ENCODE measurements around the gene MALRD1. TPM values are rescaled to one million over a fixed set of nuclear protein-coding genes. Genes with fewer than 3 reads are reported as not detected.

MALRD1 gene
- total RNA-seq, 2 experiments from 2014 or later: not detected

DNA sequence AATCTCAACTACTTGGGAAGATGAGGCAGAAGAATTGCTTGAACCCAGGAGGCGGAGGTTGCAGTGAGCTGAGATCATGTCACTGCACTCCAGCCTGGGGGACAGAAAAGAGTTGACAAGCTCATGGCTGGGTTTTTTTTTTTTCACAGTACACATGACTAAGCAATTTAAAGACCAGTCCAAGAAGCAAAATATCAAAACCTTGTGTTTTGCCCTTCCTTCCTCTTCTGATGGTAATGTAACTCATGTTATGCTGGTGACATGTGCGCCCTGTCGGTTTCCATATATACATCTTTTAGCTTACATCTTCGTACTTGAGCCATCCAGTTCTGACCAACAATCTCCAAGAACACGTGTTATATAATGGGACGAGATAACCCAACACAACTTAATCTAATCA lies 530.0 kb downstream of the MALRD1 start:
- TF ChIP-seq, protein P1, sequence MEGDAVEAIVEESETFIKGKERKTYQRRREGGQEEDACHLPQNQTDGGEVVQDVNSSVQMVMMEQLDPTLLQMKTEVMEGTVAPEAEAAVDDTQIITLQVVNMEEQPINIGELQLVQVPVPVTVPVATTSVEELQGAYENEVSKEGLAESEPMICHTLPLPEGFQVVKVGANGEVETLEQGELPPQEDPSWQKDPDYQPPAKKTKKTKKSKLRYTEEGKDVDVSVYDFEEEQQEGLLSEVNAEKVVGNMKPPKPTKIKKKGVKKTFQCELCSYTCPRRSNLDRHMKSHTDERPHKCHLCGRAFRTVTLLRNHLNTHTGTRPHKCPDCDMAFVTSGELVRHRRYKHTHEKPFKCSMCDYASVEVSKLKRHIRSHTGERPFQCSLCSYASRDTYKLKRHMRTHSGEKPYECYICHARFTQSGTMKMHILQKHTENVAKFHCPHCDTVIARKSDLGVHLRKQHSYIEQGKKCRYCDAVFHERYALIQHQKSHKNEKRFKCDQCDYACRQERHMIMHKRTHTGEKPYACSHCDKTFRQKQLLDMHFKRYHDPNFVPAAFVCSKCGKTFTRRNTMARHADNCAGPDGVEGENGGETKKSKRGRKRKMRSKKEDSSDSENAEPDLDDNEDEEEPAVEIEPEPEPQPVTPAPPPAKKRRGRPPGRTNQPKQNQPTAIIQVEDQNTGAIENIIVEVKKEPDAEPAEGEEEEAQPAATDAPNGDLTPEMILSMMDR (IDR thresholded peaks at IDR 0.05): no peak
- no peaks in the 10 kb centered on the region for H3K4me1 Mint-ChIP-seq (ENCODE audit: low read depth)
- no peak for DNase-seq
- no peaks in the 10 kb centered on the region for H3K27me3 Mint-ChIP-seq
- no peak overlapping the region for H3K27ac Mint-ChIP-seq
- H3K9me3 ChIP-seq (ENCODE audit: control insufficient read depth in 1 of 2, insufficient read depth in 1 of 2, low read length in 2 of 2): no peaks in the 10 kb centered on the region
- H3K4me3 ChIP-seq (ENCODE audit: low read length): no peak overlapping the region
- ChIA-PET POLR2A (no interaction called here), CTCF (interaction anchor here (1.2 kb wide), 1 partner anchor 10 kb away, joined by 3 read pairs; no protein-coding TSS in a partner anchor)
- intact Hi-C loops (cut with DNase I, micrococcal nuclease): no loop called here
- ATAC-seq (ENCODE audit: poor library complexity): no peak
- H3K27ac ChIP-seq (ENCODE audit: low read depth in 1 of 2, low read length in 2 of 2): no peak overlapping the region
- H3K4me1 ChIP-seq (ENCODE audit: insufficient read depth, low read length): no peaks in the 10 kb centered on the region
- H3K36me3 ChIP-seq (ENCODE audit: insufficient read depth, low read length): no peaks in the 10 kb centered on the region
- no peak overlapping the region for H3K4me3 Mint-ChIP-seq
- H3K36me3 Mint-ChIP-seq (ENCODE audit: low read depth): no peaks in the 10 kb centered on the region
- H3K9me3 Mint-ChIP-seq: peaks cover 2% of the 10 kb centered on the region
- no peaks in the 10 kb centered on the region for H3K27me3 ChIP-seq (ENCODE audit: control insufficient read depth in 1 of 2, insufficient read depth in 2 of 2, low read length in 2 of 2)

- ATAC-seq (ENCODE audit: poor library complexity) (no peak), DNase-seq (no peak)
- intact Hi-C loops (cut with DNase I, micrococcal nuclease): no loop called here
- no peak overlapping the region for H3K27ac Mint-ChIP-seq
- peaks cover 2% of the 10 kb centered on the region for H3K9me3 Mint-ChIP-seq
- POLR2A ChIA-PET: no interaction called here
- H3K27me3 Mint-ChIP-seq: no peaks in the 10 kb centered on the region
- no peaks in the 10 kb centered on the region for H3K9me3 ChIP-seq (ENCODE audit: control insufficient read depth in 1 of 2, insufficient read depth in 1 of 2, low read length in 2 of 2)
- TF ChIP-seq, protein P1 (IDR thresholded peaks at IDR 0.05): no peak
- no peak overlapping the region for H3K27ac ChIP-seq (ENCODE audit: low read depth in 1 of 2, low read length in 2 of 2)
- H3K4me1 Mint-ChIP-seq (ENCODE audit: low read depth): no peaks in the 10 kb centered on the region
- H3K4me3 Mint-ChIP-seq: no peak overlapping the region
- no peaks in the 10 kb centered on the region for H3K36me3 ChIP-seq (ENCODE audit: insufficient read depth, low read length)
- H3K36me3 Mint-ChIP-seq (ENCODE audit: low read depth): no peaks in the 10 kb centered on the region
- H3K4me3 ChIP-seq (ENCODE audit: low read length): no peak overlapping the region
- H3K27me3 ChIP-seq (ENCODE audit: control insufficient read depth in 1 of 2, insufficient read depth in 2 of 2, low read length in 2 of 2): no peaks in the 10 kb centered on the region
- H3K4me1 ChIP-seq (ENCODE audit: insufficient read depth, low read length): no peaks in the 10 kb centered on the region
- CTCF ChIA-PET: no interaction called here
Observed at GRCh38 chr10:19579761-19580545, 531.4 kb downstream of the MALRD1 start.

GRCh38 chr10:19580691-19581090 lies 532.1 kb downstream of the MALRD1 start:
- Mint-ChIP-seq H3K4me3 (no peak overlapping the region), H3K27me3 (no peaks in the 10 kb centered on the region), H3K36me3 (ENCODE audit: low read depth) (no peaks in the 10 kb centered on the region), H3K4me1 (ENCODE audit: low read depth) (no peaks in the 10 kb centered on the region), H3K9me3 (peaks cover 2% of the 10 kb centered on the region), H3K27ac (no peak overlapping the region)
- POLR2A ChIA-PET: no interaction called here
- no peaks in the 10 kb centered on the region for H3K27me3 ChIP-seq (ENCODE audit: control insufficient read depth in 1 of 2, insufficient read depth in 2 of 2, low read length in 2 of 2)
- no peak overlapping the region for H3K4me3 ChIP-seq (ENCODE audit: low read length)
- intact Hi-C loops (cut with DNase I, micrococcal nuclease): no loop called here
- CTCF ChIA-PET: no interaction called here
- no peak for ATAC-seq (ENCODE audit: poor library complexity)
- H3K9me3 ChIP-seq (ENCODE audit: control insufficient read depth in 1 of 2, insufficient read depth in 1 of 2, low read length in 2 of 2): no peaks in the 10 kb centered on the region
- no peaks in the 10 kb centered on the region for H3K36me3 ChIP-seq (ENCODE audit: insufficient read depth, low read length)
- TF ChIP-seq, protein P1 (IDR thresholded peaks at IDR 0.05): no peak
- no peak for DNase-seq
- no peaks in the 10 kb centered on the region for H3K4me1 ChIP-seq (ENCODE audit: insufficient read depth, low read length)
- H3K27ac ChIP-seq (ENCODE audit: low read depth in 1 of 2, low read length in 2 of 2): no peak overlapping the region

Measured in CD4-positive, alpha-beta T cell (primary cell).